Endothelial cell of umbilical vein (primary cell): ENCODE measurements around the gene CYGB.

Experiments used
- CTCF ChIP-seq, 2 donors: IDR thresholded peaks; 1 replicate in 1 of 2; 2 replicates in 1 of 2; pipeline ENCODE4 v1.5.1; 2011; ENCODE audit warnings: low read length in 2 of 2, mild to moderate bottlenecking in 2 of 2, moderate library complexity in 2 of 2, control low read depth in 1 of 2, inconsistent platforms in 1 of 2, low read depth in 1 of 2; ENCODE audit not compliant: insufficient read depth in 1 of 2; ENCODE audit errors: extremely low read depth in 1 of 2
- EZH2 ChIP-seq: IDR thresholded peaks from 2 replicates; pipeline ENCODE4 v1.6.1; 2012; ENCODE audit warnings: borderline replicate concordance, low read depth, mild to moderate bottlenecking, moderate library complexity, low read length, inconsistent platforms; ENCODE audit not compliant: severe bottlenecking
- GATA2 ChIP-seq: IDR thresholded peaks from 2 replicates; pipeline ENCODE4 v1.7.0; 2011; ENCODE audit warnings: low read depth, mild to moderate bottlenecking, moderate library complexity, mixed read lengths, low read length; ENCODE audit not compliant: insufficient read length, insufficient read depth
- JUN ChIP-seq: IDR thresholded peaks from 2 replicates; pipeline ENCODE4 v1.6.1; 2011; ENCODE audit warnings: borderline replicate concordance, low read depth; ENCODE audit not compliant: insufficient read length, insufficient read depth
- MYC ChIP-seq: IDR thresholded peaks from one replicate; pipeline ENCODE4 v1.6.1; 2011; ENCODE audit warnings: mild to moderate bottlenecking, low read depth, low read length
- POLR2A ChIP-seq: IDR thresholded peaks from 2 replicates; pipeline ENCODE4 v1.6.1; 2012; ENCODE audit warnings: low read depth, mild to moderate bottlenecking, control low read depth, low read length
- POLR2AphosphoS5 ChIP-seq: IDR thresholded peaks from 2 replicates; pipeline ENCODE4 v1.6.1; 2012; ENCODE audit warnings: low read depth, mild to moderate bottlenecking, control low read depth, low read length, moderate library complexity; ENCODE audit not compliant: insufficient read depth
- TF ChIP-seq, protein P1 (sequence below): IDR thresholded peaks from 2 replicates; pipeline ENCODE4 v1.6.1; 2011; ENCODE audit not compliant: insufficient read depth, insufficient read length

DNA sequence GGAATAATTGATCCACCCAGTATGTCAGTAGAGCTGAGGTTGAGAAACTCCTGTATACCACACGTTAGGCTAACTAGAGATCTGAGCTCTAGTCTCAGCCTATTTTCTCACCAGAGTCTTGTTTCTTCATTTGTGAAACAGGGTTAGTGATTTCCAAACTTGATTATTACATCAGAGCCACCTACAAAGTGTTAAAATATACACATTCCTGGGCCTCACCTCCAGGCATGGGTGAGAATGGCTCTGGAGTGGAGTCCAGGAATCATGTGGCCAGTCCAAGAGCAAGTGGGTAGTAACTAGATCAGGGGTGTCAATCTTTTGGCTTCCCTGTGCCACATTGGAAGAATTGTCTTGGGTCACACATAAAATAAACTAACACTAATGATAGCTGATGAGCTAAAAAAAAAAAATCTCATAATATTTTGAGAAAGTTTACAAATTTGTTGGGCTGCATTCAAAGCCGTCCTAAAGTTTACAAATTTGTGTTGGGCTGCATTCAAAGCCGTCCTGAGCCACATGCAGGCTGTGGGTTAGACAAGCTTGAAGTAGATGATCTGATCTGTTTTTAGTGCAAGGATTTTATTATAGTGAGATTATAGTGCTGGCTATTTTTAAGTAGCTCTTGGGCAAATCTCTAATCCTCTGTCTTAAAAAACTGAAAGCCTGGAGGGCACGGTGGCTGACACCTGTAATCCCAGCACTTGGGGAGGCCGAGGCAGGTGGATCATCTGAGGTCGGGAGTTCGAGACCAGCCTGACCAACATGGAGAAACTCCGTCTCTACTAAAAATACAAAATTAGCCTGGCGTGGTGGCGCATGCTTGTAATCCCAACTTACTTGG is 22.7 kb upstream of the CYGB start:
- TF ChIP-seq JUN (no peak), CTCF (IDR thresholded peaks at IDR 0.05; ENCODE audit: extremely low read depth in 1 of 2, insufficient read depth in 1 of 2, low read depth in 1 of 2, low read length in 2 of 2) (no peak), POLR2AphosphoS5 (no peak), POLR2A (no peak), EZH2 (no peak), MYC (no peak), GATA2 (no peak)
- TF ChIP-seq, protein P1, sequence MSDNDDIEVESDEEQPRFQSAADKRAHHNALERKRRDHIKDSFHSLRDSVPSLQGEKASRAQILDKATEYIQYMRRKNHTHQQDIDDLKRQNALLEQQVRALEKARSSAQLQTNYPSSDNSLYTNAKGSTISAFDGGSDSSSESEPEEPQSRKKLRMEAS = no peak
